ENCODE results near the gene ZSCAN10. TPM values are rescaled to one million over a fixed set of nuclear protein-coding genes. Genes with fewer than 3 reads are reported as not detected.

The ZSCAN10 gene
- polyA plus RNA-seq, 2 donors = not detected

DNA sequence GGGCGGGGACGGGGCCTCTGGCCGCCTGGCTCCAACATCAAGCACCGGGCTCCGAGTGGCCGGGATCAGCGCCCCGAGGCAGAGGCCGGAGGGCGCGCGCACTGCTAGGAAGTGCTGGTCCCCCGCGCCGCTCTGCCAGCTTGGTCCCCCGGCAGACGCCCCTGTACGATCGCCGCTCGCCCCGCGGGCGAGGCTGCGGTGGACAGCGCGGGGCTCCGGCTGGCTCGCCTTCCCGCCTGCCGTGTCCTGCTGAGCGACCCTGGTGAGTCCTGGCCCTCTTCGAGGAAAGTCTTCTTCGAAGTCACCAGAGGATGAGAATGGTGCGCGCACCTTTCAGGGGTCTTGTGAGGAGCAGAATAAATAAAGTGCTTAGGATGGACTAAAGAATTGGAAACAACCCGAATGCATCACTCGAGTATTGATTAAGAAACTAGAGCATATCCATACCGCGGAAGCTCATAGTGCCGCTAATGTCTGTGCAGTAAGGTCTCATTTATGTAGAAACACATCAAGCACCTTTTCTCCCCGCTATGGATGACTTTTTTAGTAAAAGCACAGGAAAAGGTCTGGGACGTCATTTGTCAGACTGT, 36.1 kb upstream of the ZSCAN10 start:
- H3K9me3 ChIP-seq (ENCODE audit: control insufficient read depth in 2 of 2, insufficient read depth in 1 of 2, low read depth in 1 of 2, low read length in 1 of 2) = no peaks in the 10 kb centered on the region
- 0% methylated on average over 31 to 43 of the region's 43 CpGs for WGBS, 2 donors
- no peaks in the 10 kb centered on the region for H3K27me3 ChIP-seq (ENCODE audit: control insufficient read depth in 1 of 2, insufficient read depth in 2 of 2, low read length in 2 of 2)
- H3K36me3 ChIP-seq (ENCODE audit: control insufficient read depth in 2 of 2, insufficient read depth in 2 of 2, low read length in 1 of 2) = peaks cover 0 to 16% of the 10 kb centered on the region in 2 donors
- H3K27ac ChIP-seq (ENCODE audit: low read depth in 2 of 2, low read length in 1 of 2) = peak overlapping the region; percentile 89 to 96
- H3K4me3 ChIP-seq (ENCODE audit: low read depth in 1 of 2, low read length in 2 of 2) = peak overlapping the region; percentile 90 to 97
- peaks cover 0 to 4% of the 10 kb centered on the region in 2 donors for H3K4me1 ChIP-seq (ENCODE audit: control insufficient read depth in 2 of 2, insufficient read depth in 2 of 2, low read length in 1 of 2)

DNA sequence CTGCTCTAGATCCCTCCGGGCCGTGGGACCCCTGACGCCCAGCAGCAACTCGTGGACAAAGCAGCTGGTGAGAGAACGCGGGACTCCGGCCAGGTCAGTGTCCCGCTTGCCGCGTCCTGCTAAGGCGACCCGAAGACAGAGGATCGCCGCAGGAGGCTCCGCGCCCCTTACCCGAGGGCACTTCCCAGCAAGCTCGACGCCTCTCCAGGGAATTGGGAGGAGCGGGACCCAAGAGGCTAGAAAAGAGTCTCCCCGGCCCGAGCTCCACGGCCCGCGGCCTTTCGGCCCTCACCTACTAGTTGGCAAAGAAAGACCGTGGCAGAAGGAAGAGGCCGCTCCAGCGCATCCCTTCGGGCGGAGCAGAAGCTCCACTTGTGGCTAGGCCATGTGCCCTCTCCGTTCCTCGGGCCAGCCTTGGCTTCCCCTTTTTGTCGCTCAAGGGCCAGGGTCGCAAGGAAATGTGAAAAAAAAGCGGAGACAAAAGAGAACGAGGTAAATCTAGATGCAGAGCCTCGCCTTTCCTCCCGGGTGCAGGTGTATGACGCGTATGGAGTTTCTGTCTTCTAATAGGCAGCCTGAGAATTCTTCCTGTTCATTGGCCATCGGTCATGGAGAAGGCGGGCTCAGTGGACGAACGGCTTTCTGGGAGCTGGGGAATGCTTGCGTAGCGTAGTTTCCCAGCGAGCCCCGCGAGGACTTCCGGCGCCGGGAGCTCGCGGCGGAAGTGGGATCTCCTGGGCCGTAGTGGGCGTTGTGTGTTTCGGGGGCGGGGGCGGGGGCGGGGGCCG, 35.4 kb upstream of the ZSCAN10 start, which contains the start of gene ZNF213:
Gene ZNF213, plus strand, starts transcription at position 692 of the 788 bp plus-strand sequence. CDS start 2,252 bp downstream, outside the sequence.
- Histone ChIP-seq H3K27me3 (ENCODE audit: control insufficient read depth in 1 of 2, insufficient read depth in 2 of 2, low read length in 2 of 2) (no peaks in the 10 kb centered on the region), H3K27ac (ENCODE audit: low read depth in 2 of 2, low read length in 1 of 2) (peak within 1 kb of the TSS; percentile 97 to 99), H3K9me3 (ENCODE audit: control insufficient read depth in 2 of 2, insufficient read depth in 1 of 2, low read depth in 1 of 2, low read length in 1 of 2) (no peaks in the 10 kb centered on the region), H3K4me1 (ENCODE audit: control insufficient read depth in 2 of 2, insufficient read depth in 2 of 2, low read length in 1 of 2) (peaks cover 0 to 4% of the 10 kb centered on the region in 2 donors), H3K36me3 (ENCODE audit: control insufficient read depth in 2 of 2, insufficient read depth in 2 of 2, low read length in 1 of 2) (peaks cover 0 to 15% of the 10 kb centered on the region in 2 donors), H3K4me3 (ENCODE audit: low read depth in 1 of 2, low read length in 2 of 2) (peak within 1 kb of the TSS; percentile 92 to 97)
- WGBS, 2 donors = 0 to 1% methylated on average over 56 to 63 of the region's 63 CpGs

DNA sequence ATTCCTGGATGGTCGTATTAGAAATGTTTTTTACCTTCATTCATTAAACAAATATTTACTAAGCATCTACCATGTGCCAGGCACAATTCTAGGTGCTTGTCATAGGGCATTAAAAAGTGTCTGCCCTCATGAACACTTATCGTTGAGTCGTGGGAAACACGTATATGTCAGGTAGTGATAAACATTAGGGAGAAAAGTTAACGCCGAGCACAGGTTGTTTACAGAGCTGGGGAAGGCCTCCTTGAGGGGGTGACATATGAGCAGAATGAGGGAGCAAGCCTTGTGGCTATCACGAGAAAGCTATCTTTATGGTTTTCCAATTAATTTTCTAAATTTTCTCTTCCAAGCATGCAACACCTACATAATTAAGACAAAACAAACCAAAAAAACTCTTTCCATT, 34.8 kb upstream of the ZSCAN10 start:
- Histone ChIP-seq H3K9me3 (ENCODE audit: control insufficient read depth in 2 of 2, insufficient read depth in 1 of 2, low read depth in 1 of 2, low read length in 1 of 2) (no peaks in the 10 kb centered on the region), H3K27me3 (ENCODE audit: control insufficient read depth in 1 of 2, insufficient read depth in 2 of 2, low read length in 2 of 2) (no peaks in the 10 kb centered on the region), H3K4me1 (ENCODE audit: control insufficient read depth in 2 of 2, insufficient read depth in 2 of 2, low read length in 1 of 2) (peaks cover 0 to 7% of the 10 kb centered on the region in 2 donors), H3K36me3 (ENCODE audit: control insufficient read depth in 2 of 2, insufficient read depth in 2 of 2, low read length in 1 of 2) (peaks cover 0 to 9% of the 10 kb centered on the region in 2 donors), H3K4me3 (ENCODE audit: low read depth in 1 of 2, low read length in 2 of 2) (peak overlapping the region; percentile 92 to 97), H3K27ac (ENCODE audit: low read depth in 2 of 2, low read length in 1 of 2) (peak overlapping the region; percentile 97 to 99)
- WGBS, 2 donors = 5 to 7% methylated on average over 7 of the region's 7 CpGs

DNA sequence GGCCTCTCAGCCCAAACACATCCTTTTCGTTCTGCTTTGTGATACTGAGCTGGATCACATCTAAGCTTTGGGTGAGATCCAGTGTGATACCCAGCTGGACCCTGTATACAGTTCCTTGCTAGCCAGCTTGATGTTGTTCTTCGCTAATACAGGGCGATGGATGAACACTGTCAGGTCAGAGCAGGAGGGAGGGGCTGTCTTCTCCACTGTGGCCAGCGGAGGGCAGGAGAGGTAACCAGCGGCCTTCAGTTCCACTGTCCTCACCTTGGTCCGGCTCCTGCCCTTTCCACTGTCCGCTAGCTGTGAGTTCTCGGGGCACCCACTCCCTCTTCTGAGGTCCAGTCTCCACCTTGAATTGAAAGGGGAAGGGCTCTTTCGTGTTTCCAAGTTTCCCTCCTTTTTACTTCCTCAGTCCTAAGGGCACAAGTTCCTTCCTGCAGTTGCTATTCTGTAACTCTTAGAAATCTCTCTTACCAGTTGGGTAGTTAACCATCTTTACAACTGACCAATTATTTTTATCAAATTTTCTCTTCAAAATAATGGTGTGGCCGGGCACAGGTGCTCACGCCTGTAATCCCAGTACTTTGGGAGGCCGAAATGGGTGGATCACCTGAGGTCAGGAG, 32.8 kb upstream of the ZSCAN10 start:
- no peaks in the 10 kb centered on the region for H3K36me3 ChIP-seq (ENCODE audit: control insufficient read depth in 2 of 2, insufficient read depth in 2 of 2, low read length in 1 of 2)
- no peaks in the 10 kb centered on the region for H3K27me3 ChIP-seq (ENCODE audit: control insufficient read depth in 1 of 2, insufficient read depth in 2 of 2, low read length in 2 of 2)
- H3K27ac ChIP-seq (ENCODE audit: low read depth in 2 of 2, low read length in 1 of 2) = no peak overlapping the region
- no peaks in the 10 kb centered on the region for H3K9me3 ChIP-seq (ENCODE audit: control insufficient read depth in 2 of 2, insufficient read depth in 1 of 2, low read depth in 1 of 2, low read length in 1 of 2)
- peaks cover 0 to 3% of the 10 kb centered on the region in 2 donors for H3K4me1 ChIP-seq (ENCODE audit: control insufficient read depth in 2 of 2, insufficient read depth in 2 of 2, low read length in 1 of 2)
- WGBS, 2 donors = 70 to 73% methylated on average over 12 of the region's 12 CpGs
- H3K4me3 ChIP-seq (ENCODE audit: low read depth in 1 of 2, low read length in 2 of 2) = no peak overlapping the region

DNA sequence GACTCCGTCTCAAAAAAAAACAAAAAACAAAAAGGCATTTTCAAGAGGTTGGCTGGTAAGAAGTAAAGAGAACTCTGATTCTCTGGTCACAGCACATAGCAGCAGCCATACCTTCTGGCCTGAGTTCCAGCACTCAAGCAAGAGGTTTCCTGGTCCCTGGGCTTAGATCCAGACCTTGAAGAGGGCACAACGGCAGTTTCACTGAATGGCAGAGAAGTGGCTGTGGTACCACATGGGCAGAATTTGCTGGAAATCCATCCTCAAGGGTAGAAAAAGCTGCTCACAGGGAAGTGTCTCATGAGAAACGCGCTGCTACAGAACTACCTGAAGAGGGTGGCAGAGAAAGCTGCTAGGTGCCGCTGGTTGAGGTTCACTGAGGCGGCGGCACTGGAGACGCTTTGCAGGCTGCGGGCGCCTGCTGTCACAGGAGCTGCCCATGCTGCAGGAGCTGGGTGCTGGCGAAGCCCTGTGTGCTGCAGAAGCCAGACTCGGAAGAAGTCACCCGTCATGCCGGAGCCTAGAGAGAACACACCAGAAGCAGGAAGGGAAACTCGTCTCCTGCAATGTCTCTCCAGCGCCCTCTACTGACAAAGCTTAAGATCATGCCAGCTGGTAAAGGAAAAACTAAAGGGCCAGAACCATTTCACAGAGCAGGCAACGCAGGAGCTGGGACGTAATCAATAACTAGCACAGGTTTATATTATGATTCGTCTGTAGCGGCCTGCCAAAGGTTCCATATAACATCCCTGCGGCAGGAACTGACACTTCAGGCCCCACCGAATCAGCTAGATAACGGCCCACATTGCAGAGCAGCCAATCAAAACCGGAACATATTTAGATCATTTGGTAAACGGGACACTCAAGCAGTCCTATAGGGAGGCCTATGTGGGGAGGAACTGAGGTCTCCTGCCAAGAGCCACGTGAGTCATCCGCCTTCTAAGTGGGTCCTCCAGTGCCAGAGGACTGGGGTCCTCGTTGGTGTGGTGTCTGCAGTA, 30.3 kb upstream of the ZSCAN10 start:
- peak overlapping the region; percentile 47 to 58 for H3K4me3 ChIP-seq (ENCODE audit: low read depth in 1 of 2, low read length in 2 of 2)
- H3K27ac ChIP-seq (ENCODE audit: low read depth in 2 of 2, low read length in 1 of 2) = peak overlapping the region; percentile 71 to 86
- WGBS, 2 donors = 8 to 13% methylated on average over 28 of the region's 28 CpGs
- no peaks in the 10 kb centered on the region for H3K9me3 ChIP-seq (ENCODE audit: control insufficient read depth in 2 of 2, insufficient read depth in 1 of 2, low read depth in 1 of 2, low read length in 1 of 2)
- no peaks in the 10 kb centered on the region for H3K27me3 ChIP-seq (ENCODE audit: control insufficient read depth in 1 of 2, insufficient read depth in 2 of 2, low read length in 2 of 2)
- H3K36me3 ChIP-seq (ENCODE audit: control insufficient read depth in 2 of 2, insufficient read depth in 2 of 2, low read length in 1 of 2) = no peaks in the 10 kb centered on the region
- H3K4me1 ChIP-seq (ENCODE audit: control insufficient read depth in 2 of 2, insufficient read depth in 2 of 2, low read length in 1 of 2) = peaks cover 0 to 3% of the 10 kb centered on the region in 2 donors

DNA sequence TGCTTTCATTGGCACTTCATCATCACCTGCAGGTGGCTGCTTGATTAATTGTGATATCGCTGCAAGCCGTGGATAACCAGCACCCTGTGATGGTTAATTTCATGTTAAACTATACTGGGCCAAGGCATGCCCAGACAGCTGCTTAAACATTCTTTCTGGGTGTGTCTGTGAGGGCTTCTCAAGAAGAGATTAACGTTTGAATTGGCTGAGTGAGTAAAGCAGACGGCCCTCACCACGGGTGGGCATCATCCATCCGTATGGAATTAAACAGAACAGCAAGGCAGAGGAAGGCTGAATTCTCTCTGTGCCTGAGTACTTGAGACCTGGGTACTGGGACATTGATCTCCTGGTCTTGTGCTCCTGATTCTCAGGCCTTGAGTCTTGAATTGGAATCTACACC, 28.7 kb upstream of the ZSCAN10 start:
- Histone ChIP-seq H3K27me3 (ENCODE audit: control insufficient read depth in 1 of 2, insufficient read depth in 2 of 2, low read length in 2 of 2) (no peaks in the 10 kb centered on the region), H3K4me1 (ENCODE audit: control insufficient read depth in 2 of 2, insufficient read depth in 2 of 2, low read length in 1 of 2) (peaks cover 0 to 8% of the 10 kb centered on the region in 2 donors), H3K9me3 (ENCODE audit: control insufficient read depth in 2 of 2, insufficient read depth in 1 of 2, low read depth in 1 of 2, low read length in 1 of 2) (no peaks in the 10 kb centered on the region)

DNA sequence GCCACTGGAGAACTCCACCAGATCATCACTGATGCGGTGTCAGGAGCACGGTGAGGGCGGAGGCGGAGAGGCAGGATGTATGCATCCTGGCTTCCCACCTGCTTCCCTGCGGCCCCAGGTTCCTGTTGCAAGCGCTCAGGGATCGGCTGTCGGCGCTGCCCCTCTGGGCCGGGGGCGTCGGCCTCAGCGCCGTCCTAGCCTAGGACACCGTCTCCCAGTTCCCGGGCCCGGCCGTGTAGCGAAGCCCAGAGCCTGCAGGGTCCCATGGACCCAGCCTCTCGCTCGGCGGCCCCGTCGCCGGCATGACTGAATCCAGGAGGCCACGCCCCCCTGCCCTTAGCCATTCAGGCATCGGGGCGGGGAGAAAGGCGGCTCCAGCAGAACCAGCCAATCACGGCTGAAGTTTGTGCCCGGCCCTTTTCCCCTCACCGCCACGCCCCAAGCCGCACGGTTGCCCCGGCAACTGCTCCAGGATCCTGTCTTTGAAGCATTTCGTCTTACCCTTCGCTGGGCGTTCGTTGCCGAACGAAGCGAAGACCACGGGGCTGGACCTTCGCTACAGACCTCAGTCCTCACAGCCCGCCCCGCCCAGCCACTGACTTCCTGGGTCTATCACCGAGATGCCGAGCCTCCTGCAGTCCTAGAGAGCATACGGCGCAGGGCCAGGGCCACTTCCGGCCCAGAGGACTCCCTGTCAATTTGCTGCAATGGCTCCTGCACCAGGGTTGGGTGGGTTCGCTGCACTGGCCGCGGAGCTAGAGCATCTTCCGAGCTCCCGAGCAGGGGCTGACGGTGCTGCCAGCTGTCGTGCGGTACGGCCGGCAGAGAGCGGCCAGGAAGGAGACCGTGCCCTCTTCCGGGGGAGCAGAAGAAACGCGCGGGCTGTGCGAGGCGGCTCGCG, 25.1 kb upstream of the ZSCAN10 start:
- peak overlapping the region; percentile 60 to 75 for H3K4me3 ChIP-seq (ENCODE audit: low read depth in 1 of 2, low read length in 2 of 2)
- WGBS, 2 donors = 0% methylated on average over 67 to 72 of the region's 72 CpGs

More for the DNA sequence above, 28.7 kb upstream of the ZSCAN10 start:
- Histone ChIP-seq H3K4me3 (ENCODE audit: low read depth in 1 of 2, low read length in 2 of 2) (no peak overlapping the region), H3K36me3 (ENCODE audit: control insufficient read depth in 2 of 2, insufficient read depth in 2 of 2, low read length in 1 of 2) (no peaks in the 10 kb centered on the region), H3K27ac (ENCODE audit: low read depth in 2 of 2, low read length in 1 of 2) (peak overlapping the region in 1 of 2 donors; percentile 45)
- WGBS, 2 donors = 46 to 54% methylated on average over 6 of the region's 6 CpGs

DNA sequence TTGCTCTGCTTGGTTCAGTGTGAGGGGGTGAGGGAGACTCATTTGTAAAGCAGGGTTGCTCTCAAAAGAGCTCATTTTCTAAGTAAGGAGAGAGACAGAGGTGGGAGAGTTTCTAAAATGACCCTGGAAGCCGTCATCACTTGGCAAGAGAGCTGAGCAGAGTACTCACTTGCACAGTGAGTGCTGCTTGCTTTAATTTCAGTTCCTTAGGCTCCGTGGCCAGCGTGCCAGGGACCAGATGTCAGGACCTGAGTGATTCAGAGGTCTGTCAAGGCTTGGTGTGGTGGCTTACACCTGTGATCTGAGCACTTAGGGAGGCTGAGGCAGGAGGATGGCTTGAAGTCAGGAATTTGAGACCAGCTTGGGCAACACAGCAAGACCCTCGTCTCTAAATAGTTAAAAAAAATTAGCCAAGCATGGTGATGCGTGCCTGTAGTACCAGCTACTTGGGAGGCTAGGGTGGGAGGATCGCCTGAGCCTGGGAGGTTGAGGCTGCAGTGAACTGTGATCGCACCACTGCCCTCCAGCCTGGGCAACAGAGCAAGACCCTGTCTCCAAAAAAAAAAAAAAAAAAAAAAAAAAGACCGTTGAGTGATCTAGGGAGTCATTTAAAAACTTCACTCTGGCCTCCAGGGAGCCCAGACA, 24.0 kb upstream of the ZSCAN10 start:
- no peaks in the 10 kb centered on the region for H3K9me3 ChIP-seq (ENCODE audit: control insufficient read depth in 2 of 2, insufficient read depth in 1 of 2, low read depth in 1 of 2, low read length in 1 of 2)
- no peaks in the 10 kb centered on the region for H3K27me3 ChIP-seq (ENCODE audit: control insufficient read depth in 1 of 2, insufficient read depth in 2 of 2, low read length in 2 of 2)
- H3K4me3 ChIP-seq (ENCODE audit: low read depth in 1 of 2, low read length in 2 of 2) = no peak overlapping the region
- WGBS, 2 donors = 57 to 62% methylated on average over 8 of the region's 8 CpGs
- H3K36me3 ChIP-seq (ENCODE audit: control insufficient read depth in 2 of 2, insufficient read depth in 2 of 2, low read length in 1 of 2) = peaks cover 0 to 15% of the 10 kb centered on the region in 2 donors
- H3K4me1 ChIP-seq (ENCODE audit: control insufficient read depth in 2 of 2, insufficient read depth in 2 of 2, low read length in 1 of 2) = peaks cover 0 to 5% of the 10 kb centered on the region in 2 donors
- no peak overlapping the region for H3K27ac ChIP-seq (ENCODE audit: low read depth in 2 of 2, low read length in 1 of 2)

More for the DNA sequence above, 25.1 kb upstream of the ZSCAN10 start:
- Histone ChIP-seq H3K27me3 (ENCODE audit: control insufficient read depth in 1 of 2, insufficient read depth in 2 of 2, low read length in 2 of 2) (no peaks in the 10 kb centered on the region), H3K27ac (ENCODE audit: low read depth in 2 of 2, low read length in 1 of 2) (peak overlapping the region; percentile 72 to 89), H3K4me1 (ENCODE audit: control insufficient read depth in 2 of 2, insufficient read depth in 2 of 2, low read length in 1 of 2) (peaks cover 0 to 8% of the 10 kb centered on the region in 2 donors), H3K9me3 (ENCODE audit: control insufficient read depth in 2 of 2, insufficient read depth in 1 of 2, low read depth in 1 of 2, low read length in 1 of 2) (no peaks in the 10 kb centered on the region), H3K36me3 (ENCODE audit: control insufficient read depth in 2 of 2, insufficient read depth in 2 of 2, low read length in 1 of 2) (peaks cover 0 to 15% of the 10 kb centered on the region in 2 donors)
